GM23338 (cell line): ENCODE results near the gene MBLAC1. TPM values are rescaled to one million over a fixed set of nuclear protein-coding genes. Genes with fewer than 3 reads are reported as not detected.
A peak's percentile ranks its signal among the peaks of the same experiment; 100 is the strongest.

ENCODE experiments used
- ATAC-seq: fragments of 200-7000 bp; cut with Tn5 transposase; 3 replicates; pipeline ENCODE4 v1.9.1; 2020
- DNase-seq: peaks from one replicate; pipeline ENCODE4 v3.0.0-alpha.2; 2015; ENCODE audit warnings: low spot score
- H2AFZ ChIP-seq: fragments of 200-600 bp; sonication (generic); 2 replicates; pipeline ENCODE4 v1.8.0; 2016; ENCODE audit warnings: antibody characterized with exemption, mild to moderate bottlenecking, moderate library complexity
- H3F3A ChIP-seq: fragments of 200-600 bp; sonication (generic); replicated peaks from 2 replicates; pipeline ENCODE4 v1.8.0; 2017; ENCODE audit warnings: antibody characterized with exemption, mixed run types, low read depth
- H3K27ac ChIP-seq: fragments of 200-600 bp; sonication (generic); 2 replicates; pipeline ENCODE4 v1.6.1; 2016; ENCODE audit warnings: low read depth
- H3K27me3 ChIP-seq: fragments of 200-600 bp; sonication (generic); 2 replicates; pipeline ENCODE4 v1.8.0; 2016; ENCODE audit warnings: mild to moderate bottlenecking, mixed run types, moderate library complexity; ENCODE audit not compliant: insufficient read depth
- H3K36me3 ChIP-seq: fragments of 200-600 bp; sonication (generic); 2 replicates; pipeline ENCODE4 v1.8.0; 2016; ENCODE audit warnings: mild to moderate bottlenecking; ENCODE audit not compliant: insufficient read depth
- H3K4me1 ChIP-seq: fragments of 200-600 bp; sonication (generic); 2 replicates; pipeline ENCODE4 v1.8.0; 2016; ENCODE audit warnings: mild to moderate bottlenecking, moderate library complexity; ENCODE audit not compliant: insufficient read depth
- H3K4me2 ChIP-seq: fragments of 200-600 bp; sonication (generic); 2 replicates; pipeline ENCODE4 v1.7.1; 2017; ENCODE audit warnings: mixed run types
- H3K4me3 ChIP-seq: fragments of 200-600 bp; sonication (generic); 2 replicates; pipeline ENCODE4 v1.6.1; 2016; ENCODE audit warnings: mixed run types
- H3K79me2 ChIP-seq: fragments of 200-600 bp; sonication (generic); replicated peaks from 2 replicates; pipeline ENCODE4 v1.8.0; 2017; ENCODE audit warnings: mild to moderate bottlenecking; ENCODE audit not compliant: insufficient read depth
- H3K9me2 ChIP-seq: fragments of 200-600 bp; sonication (generic); 2 replicates; pipeline ENCODE4 v1.8.0; 2017; ENCODE audit not compliant: insufficient read depth
- H4K20me1 ChIP-seq: fragments of 200-600 bp; sonication (generic); replicated peaks from 2 replicates; pipeline ENCODE4 v1.8.0; 2017; ENCODE audit warnings: mild to moderate bottlenecking; ENCODE audit not compliant: insufficient read depth
- H3K27ac Mint-ChIP-seq: 2 replicates; pipeline ENCODE4 v1.8.0; 2020; ENCODE audit warnings: inconsistent platforms, mild to moderate bottlenecking, moderate library complexity, mixed read lengths
- H3K27me3 Mint-ChIP-seq: 3 replicates; pipeline ENCODE4 v1.8.0; 2022; ENCODE audit warnings: low read depth, mild to moderate bottlenecking, moderate library complexity, mixed read lengths, inconsistent platforms; ENCODE audit not compliant: insufficient read depth, poor library complexity
- H3K36me3 Mint-ChIP-seq: 3 replicates; pipeline ENCODE4 v1.8.0; 2021; ENCODE audit warnings: low read depth, mild to moderate bottlenecking, inconsistent platforms, moderate library complexity, mixed read lengths
- H3K4me1 Mint-ChIP-seq: 3 replicates; pipeline ENCODE4 v1.8.0; 2020; ENCODE audit warnings: mild to moderate bottlenecking, inconsistent platforms, mixed read lengths
- H3K4me3 Mint-ChIP-seq: 3 replicates; pipeline ENCODE4 v1.8.0; 2021; ENCODE audit warnings: moderate library complexity, mild to moderate bottlenecking, inconsistent platforms, mixed read lengths
- H3K9me3 Mint-ChIP-seq: 3 replicates; pipeline ENCODE4 v1.8.0; 2020; ENCODE audit warnings: moderate library complexity, mild to moderate bottlenecking, inconsistent platforms, mixed read lengths
- CREB1 ChIP-seq: fragments of 250-450 bp; sonication (Bioruptor Pico); IDR thresholded peaks from 2 replicates; pipeline ENCODE4 v1.5.0; 2020; ENCODE audit warnings: low read depth, mild to moderate bottlenecking, moderate library complexity
- JUNB ChIP-seq: IDR thresholded peaks from one replicate; pipeline ENCODE4 v1.6.1; 2016; ENCODE audit warnings: antibody characterized with exemption; ENCODE audit not compliant: unreplicated experiment
- POLR2AphosphoS5 ChIP-seq: IDR thresholded peaks from 2 replicates; pipeline ENCODE4 v1.6.1; 2016; ENCODE audit warnings: antibody characterized with exemption, low read depth
- REST ChIP-seq: IDR thresholded peaks from one replicate; pipeline ENCODE4 v1.6.1; 2018; ENCODE audit warnings: antibody characterized with exemption; ENCODE audit not compliant: unreplicated experiment
- ZNF331 ChIP-seq: fragments of 250-450 bp; sonication (Bioruptor Pico); IDR thresholded peaks from 2 replicates; pipeline ENCODE4 v1.5.0; 2020; ENCODE audit warnings: low read depth, mild to moderate bottlenecking, moderate library complexity
- polyA plus RNA-seq: library from polyadenylated mRNA; unstranded; fragments of >200 nt; fragmentation: Nextera tagmentation; extraction: Ambion mirVana; gene quantifications from 2 replicates; pipeline ENCODE4 v1.2.1, GENCODE V29; 2016
- total RNA-seq: library from RNA; depleted of rRNA; stranded (reverse); fragments of >200 nt; shearing (Covaris generic); gene quantifications from 2 replicates; pipeline ENCODE4 v1.2.3, GENCODE V29; 2014

The MBLAC1 gene
- total and polyA plus RNA-seq, 2 experiments from 2014 or later = 2.7 to 5.7 TPM

- no peak overlapping the region for H3K4me3 ChIP-seq
- Mint-ChIP-seq H3K4me3 (no peak overlapping the region), H3K9me3 (no peaks in the 10 kb centered on the region), H3K4me1 (peaks cover 33% of the 10 kb centered on the region), H3K27me3 (peaks cover 20% of the 10 kb centered on the region), H3K27ac (no peak overlapping the region), H3K36me3 (peaks cover 64% of the 10 kb centered on the region)
- peaks cover 14% of the 10 kb centered on the region for H4K20me1 ChIP-seq
- peak overlapping the region; percentile 48; the same call in 1 of the 2 replicates for H3K27ac ChIP-seq
- H3K9me2 ChIP-seq = no peaks in the 10 kb centered on the region
- H3K79me2 ChIP-seq = peaks cover 29% of the 10 kb centered on the region
- no peaks in the 10 kb centered on the region for H3K27me3 ChIP-seq
- H2AFZ ChIP-seq = no peak overlapping the region
- no peak for TF ChIP-seq JUNB
- TF ChIP-seq POLR2AphosphoS5 = 0 out of 2 replicates have a peak, but pooled peaks have one; percentile 4
- H3F3A ChIP-seq = peaks cover 34% of the 10 kb centered on the region
- no peak for DNase-seq
- H3K4me2 ChIP-seq = no peak overlapping the region
- H3K4me1 ChIP-seq = peaks cover 20% of the 10 kb centered on the region
- H3K36me3 ChIP-seq = no peaks in the 10 kb centered on the region
- ATAC-seq = no peak
Measured at GRCh38 chr7:100152937-100153666, 26.3 kb downstream of the MBLAC1 start.

GRCh38 chr7:100153708-100154535 lies 27.2 kb downstream of the MBLAC1 start:
- Histone ChIP-seq H2AFZ (no peak overlapping the region), H3K4me1 (peaks cover 18% of the 10 kb centered on the region), H4K20me1 (peaks cover 14% of the 10 kb centered on the region), H3K4me3 (no peak overlapping the region), H3K27me3 (no peaks in the 10 kb centered on the region), H3K9me2 (no peaks in the 10 kb centered on the region), H3K27ac (no peak overlapping the region), H3K79me2 (peaks cover 29% of the 10 kb centered on the region), H3K4me2 (no peak overlapping the region), H3F3A (peaks cover 36% of the 10 kb centered on the region), H3K36me3 (no peaks in the 10 kb centered on the region)
- H3K9me3 Mint-ChIP-seq = no peaks in the 10 kb centered on the region
- peak; percentile 15; the same call in 1 of the 2 replicates for TF ChIP-seq POLR2AphosphoS5
- no peak for TF ChIP-seq ZNF331 (CRISPR knock-in tag)
- peaks cover 23% of the 10 kb centered on the region for H3K27me3 Mint-ChIP-seq
- H3K4me3 Mint-ChIP-seq = no peak overlapping the region; the same call in 2 of the 3 replicates
- peaks cover 30% of the 10 kb centered on the region for H3K4me1 Mint-ChIP-seq
- H3K27ac Mint-ChIP-seq = no peak overlapping the region
- no peak for DNase-seq
- H3K36me3 Mint-ChIP-seq = peaks cover 64% of the 10 kb centered on the region
- ATAC-seq = no peak

GRCh38 chr7:100154651-100155491 lies 28.1 kb downstream of the MBLAC1 start:
- no peak overlapping the region for H2AFZ ChIP-seq
- peaks cover 33% of the 10 kb centered on the region for H3K4me1 Mint-ChIP-seq
- ATAC-seq (no peak), DNase-seq (no peak)
- no peaks in the 10 kb centered on the region for H3K9me2 ChIP-seq
- no peak overlapping the region for H3K4me2 ChIP-seq
- H3K27me3 ChIP-seq = no peaks in the 10 kb centered on the region
- H3F3A ChIP-seq = peaks cover 39% of the 10 kb centered on the region
- peaks cover 25% of the 10 kb centered on the region for H3K27me3 Mint-ChIP-seq
- H3K4me3 Mint-ChIP-seq = no peak overlapping the region; the same call in 2 of the 3 replicates
- H3K4me3 ChIP-seq = no peak overlapping the region
- no peak overlapping the region for H3K27ac ChIP-seq
- no peak overlapping the region for H3K27ac Mint-ChIP-seq
- H3K4me1 ChIP-seq = peaks cover 13% of the 10 kb centered on the region
- H3K36me3 Mint-ChIP-seq = peaks cover 64% of the 10 kb centered on the region
- H3K36me3 ChIP-seq = no peaks in the 10 kb centered on the region
- H3K79me2 ChIP-seq = peaks cover 20% of the 10 kb centered on the region
- peaks cover 14% of the 10 kb centered on the region for H4K20me1 ChIP-seq
- no peaks in the 10 kb centered on the region for H3K9me3 Mint-ChIP-seq
- TF ChIP-seq REST = no peak
- TF ChIP-seq CREB1 (CRISPR knock-in tag) = no peak
